ENCODE measurements around the gene MCEMP1. TPM values are rescaled to one million over a fixed set of nuclear protein-coding genes. Genes with fewer than 3 reads are reported as not detected.

The MCEMP1 gene
- polyA plus RNA-seq, 1 donor from 2014 or later: 0.73 TPM

Other genes starting within 250 kb of the MCEMP1 start
- gene PEX11G, start 188.1 kb upstream of the MCEMP1 start, polyA plus RNA-seq: 2.8 TPM
- 1.3 TPM for gene ZNF358, start 161.0 kb upstream of the MCEMP1 start, polyA plus RNA-seq
- 5.2 TPM for gene MCOLN1, start 154.5 kb upstream of the MCEMP1 start, polyA plus RNA-seq
- gene PNPLA6, start 141.4 kb upstream of the MCEMP1 start, polyA plus RNA-seq: 12.5 TPM
- gene CAMSAP3, start 81.2 kb upstream of the MCEMP1 start, polyA plus RNA-seq: 0.44 TPM
- 9.7 TPM for gene XAB2, start 47.5 kb upstream of the MCEMP1 start, polyA plus RNA-seq
- 232 TPM for gene PET100, start 47.3 kb upstream of the MCEMP1 start, polyA plus RNA-seq
- not detected for gene PCP2, start 43.4 kb upstream of the MCEMP1 start, polyA plus RNA-seq
- 70.2 TPM for gene STXBP2, start 40.0 kb upstream of the MCEMP1 start, polyA plus RNA-seq
- gene RETN, start 8.0 kb upstream of the MCEMP1 start, polyA plus RNA-seq: not detected
- 219 TPM for gene TRAPPC5, start 3.7 kb downstream of the MCEMP1 start, polyA plus RNA-seq
- 197 TPM for gene FCER2, start 25.0 kb downstream of the MCEMP1 start, polyA plus RNA-seq
- gene CLEC4G, start 55.0 kb downstream of the MCEMP1 start, polyA plus RNA-seq: 0.43 TPM
- gene CD209, start 70.4 kb downstream of the MCEMP1 start, polyA plus RNA-seq: not detected
- not detected for gene CLEC4M, start 86.2 kb downstream of the MCEMP1 start, polyA plus RNA-seq
- gene EVI5L, start 153.1 kb downstream of the MCEMP1 start, polyA plus RNA-seq: 3.2 TPM
- gene PRR36, start 197.3 kb downstream of the MCEMP1 start, polyA plus RNA-seq: not detected
- not detected for gene LRRC8E, start 211.4 kb downstream of the MCEMP1 start, polyA plus RNA-seq
- 2.4 TPM for gene MAP2K7, start 226.8 kb downstream of the MCEMP1 start, polyA plus RNA-seq
- not detected for gene TGFBR3L, start 237.7 kb downstream of the MCEMP1 start, polyA plus RNA-seq
- gene SNAPC2, start 243.2 kb downstream of the MCEMP1 start, polyA plus RNA-seq: 19.0 TPM
- gene CTXN1, start 249.0 kb downstream of the MCEMP1 start, polyA plus RNA-seq: not detected

All from IgD-negative memory B cell (primary cell).